ENCODE results near the gene CSRP1.

CSRP1 gene

DNA sequence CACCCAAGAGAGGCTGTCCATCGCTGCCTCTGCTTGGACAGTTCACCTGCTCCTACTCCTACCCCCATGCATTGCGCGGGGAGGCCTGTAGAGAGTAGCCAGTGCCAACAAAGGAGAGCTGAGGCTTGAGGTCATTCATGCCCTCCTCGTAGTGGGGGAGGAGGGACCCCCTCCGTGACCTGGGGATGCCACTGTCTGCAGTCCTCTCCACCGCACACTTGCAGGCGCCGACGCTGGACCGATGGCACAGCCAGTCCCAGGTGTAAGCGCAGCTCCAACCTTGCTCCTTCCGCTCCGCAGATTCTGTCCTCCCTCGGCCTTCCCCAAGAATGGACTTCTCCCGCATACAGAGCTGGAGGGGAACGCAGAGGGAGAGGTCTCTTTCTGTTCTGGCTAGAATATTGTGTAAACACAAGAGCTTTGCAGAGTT, 37.3 kb downstream of the CSRP1 start:
- no peaks in the 10 kb centered on the region for H3K9me3 Mint-ChIP-seq (ENCODE audit: low read depth)
- H3K27ac Mint-ChIP-seq: no peak overlapping the region
- H3K36me3 Mint-ChIP-seq: no peaks in the 10 kb centered on the region
- H3K4me1 Mint-ChIP-seq (ENCODE audit: low read depth): peaks cover 4% of the 10 kb centered on the region
- peak overlapping the region; percentile 63 for H3K4me3 Mint-ChIP-seq
- peaks cover 28% of the 10 kb centered on the region for H3K27me3 Mint-ChIP-seq

DNA sequence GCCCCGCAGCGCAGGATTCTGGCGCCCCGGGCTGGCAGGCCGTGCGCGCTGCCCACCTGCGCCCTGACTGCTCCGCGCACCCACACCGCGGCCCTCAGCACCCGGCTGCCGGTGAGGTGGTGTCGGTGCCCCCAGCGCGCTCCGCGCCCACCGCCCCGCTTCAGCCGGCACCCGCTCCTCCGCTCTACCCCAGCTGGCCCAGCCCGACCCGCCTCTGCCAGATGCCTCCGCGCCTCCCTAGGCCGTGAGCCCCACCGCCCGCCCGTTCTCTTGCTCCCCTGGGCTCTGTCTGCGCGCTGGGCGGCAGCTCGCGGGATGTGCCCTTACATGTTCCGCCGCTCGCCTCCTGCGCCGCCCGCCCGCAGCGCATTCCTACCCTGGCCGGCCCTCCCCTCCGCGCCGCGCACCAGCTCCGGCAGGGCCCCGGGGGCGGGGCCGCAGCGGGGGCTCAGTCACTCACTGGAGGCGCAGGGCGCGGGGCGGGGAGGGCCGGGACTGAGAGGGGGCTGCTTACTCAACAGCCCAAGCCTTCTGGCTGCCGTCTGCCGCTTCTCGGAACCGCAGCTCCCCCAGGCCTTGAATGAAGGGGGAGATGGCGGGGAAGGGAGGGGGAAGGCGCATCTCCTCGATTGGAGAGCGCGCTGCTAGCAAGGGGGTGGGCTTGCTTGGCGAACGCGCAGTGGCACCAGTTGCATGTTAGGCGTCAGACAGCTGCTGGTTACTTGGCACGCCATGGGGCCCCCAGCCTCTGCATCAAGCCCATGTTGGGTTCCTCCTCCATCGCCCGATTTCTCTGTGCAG, 37.9 kb downstream of the CSRP1 start, which contains the start of gene PHLDA3:
PHLDA3 (minus strand) TSS at position 345 of the 801 bp plus-strand sequence. CDS start 402 bp downstream, outside the sequence.
- peaks cover 4% of the 10 kb centered on the region for H3K4me1 Mint-ChIP-seq (ENCODE audit: low read depth)
- no peaks in the 10 kb centered on the region for H3K36me3 Mint-ChIP-seq
- H3K27me3 Mint-ChIP-seq: peaks cover 27% of the 10 kb centered on the region
- no peak within 1 kb of the TSS for H3K27ac Mint-ChIP-seq
- peak within 1 kb of the TSS; percentile 63 for H3K4me3 Mint-ChIP-seq
- H3K9me3 Mint-ChIP-seq (ENCODE audit: low read depth): no peaks in the 10 kb centered on the region

DNA sequence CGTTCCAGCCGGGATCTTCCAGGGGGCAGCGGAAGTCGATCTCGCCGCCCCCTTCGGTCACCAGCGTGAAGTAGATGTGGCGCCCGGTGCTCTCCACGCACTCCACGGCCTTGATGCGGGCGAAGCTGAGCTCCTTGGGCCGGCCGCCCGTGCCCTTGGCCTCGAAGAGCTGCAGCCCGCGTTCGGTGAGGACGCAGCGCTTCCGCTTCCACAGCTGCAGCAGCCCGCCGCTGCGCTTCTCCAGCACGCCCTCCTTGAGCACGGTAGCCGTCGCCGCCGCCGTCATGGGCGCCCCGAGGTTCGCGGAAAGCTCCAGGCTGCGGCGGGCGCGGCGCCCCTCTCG, 38.5 kb downstream of the CSRP1 start:
- Mint-ChIP-seq H3K9me3 (ENCODE audit: low read depth) (no peaks in the 10 kb centered on the region), H3K4me1 (ENCODE audit: low read depth) (peaks cover 4% of the 10 kb centered on the region), H3K27me3 (peaks cover 25% of the 10 kb centered on the region), H3K4me3 (peak overlapping the region; percentile 42), H3K36me3 (no peaks in the 10 kb centered on the region), H3K27ac (no peak overlapping the region)

DNA sequence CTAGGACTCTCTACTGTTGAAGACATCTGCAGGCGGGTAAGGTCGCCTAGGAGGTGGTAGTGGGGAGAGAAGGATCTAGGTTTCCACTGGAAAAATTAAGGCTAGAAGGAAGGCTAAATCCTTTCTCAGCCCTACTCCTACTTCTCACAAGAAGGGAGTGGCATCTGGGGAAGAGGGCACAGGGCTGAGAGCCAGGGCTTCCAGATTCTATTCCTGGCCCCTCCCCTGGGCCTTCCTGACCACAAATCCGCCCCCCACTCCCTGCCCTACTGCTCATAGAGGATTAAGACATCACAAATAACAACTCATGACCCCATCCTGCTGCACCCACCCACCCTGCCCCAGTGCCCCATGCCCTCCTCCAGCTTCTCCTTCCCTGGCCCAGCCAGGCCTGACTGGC, 40.4 kb downstream of the CSRP1 start:
- Mint-ChIP-seq H3K27me3 (peaks cover 16% of the 10 kb centered on the region), H3K36me3 (no peaks in the 10 kb centered on the region), H3K4me1 (ENCODE audit: low read depth) (peaks cover 4% of the 10 kb centered on the region), H3K27ac (no peak overlapping the region), H3K4me3 (no peak overlapping the region), H3K9me3 (ENCODE audit: low read depth) (no peaks in the 10 kb centered on the region)

DNA sequence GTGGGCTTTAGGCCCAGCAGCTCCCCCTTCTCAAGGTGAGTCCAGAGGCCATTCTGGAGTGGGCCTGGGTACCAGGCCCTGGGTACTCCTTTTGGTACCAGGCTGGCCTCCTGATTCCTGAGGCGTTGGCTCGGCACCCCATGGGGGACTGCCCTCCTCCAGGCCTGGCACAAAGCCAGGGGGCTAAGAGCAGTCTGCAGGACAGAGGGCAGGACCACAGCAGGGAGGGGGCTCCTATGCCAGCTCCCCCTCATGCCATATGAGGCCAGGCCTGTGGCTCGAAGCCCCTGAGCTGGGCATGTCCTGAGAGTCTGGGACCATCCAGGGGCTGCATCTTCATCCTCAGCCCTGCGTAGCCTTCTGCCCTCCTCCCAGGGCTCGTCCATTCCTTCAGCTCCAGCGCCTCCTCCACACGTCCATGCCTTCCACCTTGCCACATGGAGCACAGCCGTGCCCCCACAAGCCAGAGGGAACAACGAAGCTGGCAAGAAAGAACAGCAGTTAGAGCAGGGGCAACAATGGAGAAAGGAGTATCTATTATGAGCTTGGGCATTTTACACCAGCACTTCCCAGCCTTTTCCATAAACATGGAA, 41.1 kb downstream of the CSRP1 start:
- Mint-ChIP-seq H3K4me1 (ENCODE audit: low read depth) (peaks cover 4% of the 10 kb centered on the region), H3K4me3 (no peak overlapping the region), H3K27ac (no peak overlapping the region), H3K9me3 (ENCODE audit: low read depth) (no peaks in the 10 kb centered on the region), H3K27me3 (peaks cover 12% of the 10 kb centered on the region), H3K36me3 (no peaks in the 10 kb centered on the region)

GRCh38 chr1:201463071-201463552, 43.8 kb downstream of the CSRP1 start:
- H3K4me1 Mint-ChIP-seq (ENCODE audit: low read depth): no peaks in the 10 kb centered on the region
- H3K9me3 Mint-ChIP-seq (ENCODE audit: low read depth): no peaks in the 10 kb centered on the region
- H3K27me3 Mint-ChIP-seq: peaks cover 3% of the 10 kb centered on the region
- H3K4me3 Mint-ChIP-seq: no peak overlapping the region
- H3K27ac Mint-ChIP-seq: no peak overlapping the region
- H3K36me3 Mint-ChIP-seq: no peaks in the 10 kb centered on the region

DNA sequence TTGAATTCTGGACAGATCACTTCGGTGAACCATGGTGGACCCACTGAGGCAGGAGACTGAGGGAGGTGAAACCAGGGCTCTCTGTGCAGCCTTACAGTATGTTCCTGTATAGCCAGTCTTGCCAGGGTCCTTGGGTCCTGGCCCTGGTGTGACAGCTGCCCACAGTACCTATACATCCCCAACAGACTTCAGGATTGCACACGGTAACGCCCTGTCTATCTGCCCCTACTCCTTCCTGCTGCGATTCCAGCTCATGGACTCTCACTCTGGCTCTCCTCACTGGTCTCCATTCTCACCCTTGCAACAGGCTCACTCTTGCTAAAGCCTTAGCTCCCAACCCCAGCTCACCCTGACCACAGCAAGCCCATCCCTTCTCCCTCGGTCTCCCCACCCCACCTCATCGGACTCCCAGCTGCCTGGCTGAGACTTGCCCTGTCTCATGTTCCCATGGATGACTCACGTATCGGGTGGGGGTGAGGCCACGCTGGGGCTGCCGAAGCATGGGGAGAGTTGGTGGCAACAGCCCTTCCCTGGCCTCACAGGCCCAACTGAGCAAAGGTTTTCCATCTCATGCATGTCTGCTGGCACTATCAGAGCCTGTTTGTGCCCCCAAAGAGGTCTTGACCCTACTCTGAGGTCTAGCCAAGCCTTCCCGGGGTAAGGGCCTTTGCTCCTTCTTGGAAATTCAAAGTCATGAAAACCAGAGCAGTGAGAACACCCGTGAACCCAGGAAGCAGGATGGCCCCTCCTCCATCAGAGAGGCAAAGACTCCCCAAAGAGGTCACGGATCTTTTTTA, 45.1 kb downstream of the CSRP1 start:
- Mint-ChIP-seq H3K4me1 (ENCODE audit: low read depth) (no peaks in the 10 kb centered on the region), H3K27me3 (no peaks in the 10 kb centered on the region), H3K4me3 (no peak overlapping the region), H3K27ac (no peak overlapping the region), H3K9me3 (ENCODE audit: low read depth) (no peaks in the 10 kb centered on the region), H3K36me3 (no peaks in the 10 kb centered on the region)

GRCh38 chr1:201460814-201461644, 45.9 kb downstream of the CSRP1 start:
- H3K4me1 Mint-ChIP-seq (ENCODE audit: low read depth): no peaks in the 10 kb centered on the region
- no peaks in the 10 kb centered on the region for H3K9me3 Mint-ChIP-seq (ENCODE audit: low read depth)
- H3K27me3 Mint-ChIP-seq: no peaks in the 10 kb centered on the region
- H3K36me3 Mint-ChIP-seq: no peaks in the 10 kb centered on the region
- no peak overlapping the region for H3K27ac Mint-ChIP-seq
- no peak overlapping the region for H3K4me3 Mint-ChIP-seq

- no peaks in the 10 kb centered on the region for H3K9me3 Mint-ChIP-seq (ENCODE audit: low read depth)
- H3K4me1 Mint-ChIP-seq (ENCODE audit: low read depth): no peaks in the 10 kb centered on the region
- no peaks in the 10 kb centered on the region for H3K36me3 Mint-ChIP-seq
- no peak overlapping the region for H3K4me3 Mint-ChIP-seq
- H3K27ac Mint-ChIP-seq: no peak overlapping the region
- H3K27me3 Mint-ChIP-seq: no peaks in the 10 kb centered on the region
These were observed 47.1 kb downstream of the CSRP1 start for GRCh38 chr1:201459775-201460174.

DNA sequence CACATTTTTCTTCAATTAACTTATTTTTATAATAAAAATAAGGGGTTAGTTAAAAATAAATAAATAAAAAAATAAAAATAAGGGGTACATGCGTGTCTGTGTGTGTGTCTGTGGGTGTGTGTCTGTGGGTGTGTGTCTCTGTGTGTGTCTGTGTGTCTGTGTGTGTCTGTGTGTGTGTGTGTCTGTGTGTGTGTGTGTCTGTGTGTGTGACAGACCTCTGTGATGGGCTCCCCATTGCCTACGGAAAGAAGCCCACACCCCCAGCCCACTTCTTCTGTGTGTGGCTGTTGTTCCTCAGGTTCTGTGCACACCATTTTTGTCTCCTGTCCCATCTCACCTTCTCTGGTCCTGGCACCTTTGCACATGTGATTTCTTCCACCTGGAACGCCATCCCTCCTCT, 47.9 kb downstream of the CSRP1 start:
- H3K4me1 Mint-ChIP-seq (ENCODE audit: low read depth): peaks cover 2% of the 10 kb centered on the region
- no peak overlapping the region for H3K4me3 Mint-ChIP-seq
- no peak overlapping the region for H3K27ac Mint-ChIP-seq
- peaks cover 2% of the 10 kb centered on the region for H3K27me3 Mint-ChIP-seq
- no peaks in the 10 kb centered on the region for H3K9me3 Mint-ChIP-seq (ENCODE audit: low read depth)
- no peaks in the 10 kb centered on the region for H3K36me3 Mint-ChIP-seq

DNA sequence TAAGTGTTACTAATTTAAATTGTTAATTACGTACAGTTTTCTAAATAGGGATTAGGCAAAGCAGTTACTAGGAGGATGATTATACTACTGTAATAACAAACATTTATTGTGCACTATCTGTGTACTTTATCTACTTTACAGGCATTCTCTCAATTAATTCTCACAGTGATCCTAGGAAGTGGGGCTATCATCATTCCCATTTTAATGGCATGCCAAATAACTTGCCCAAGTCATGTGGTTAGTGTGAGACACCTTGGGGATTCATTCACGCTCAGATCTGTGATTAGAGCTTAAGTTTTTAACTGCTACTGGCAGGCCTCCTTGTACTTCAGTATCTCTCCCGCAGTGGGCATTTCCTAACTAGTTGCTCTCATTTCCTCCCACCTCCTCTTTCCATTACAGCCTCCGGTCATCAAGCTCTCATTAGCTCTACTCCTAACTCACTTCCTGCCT, 49.4 kb downstream of the CSRP1 start:
- Mint-ChIP-seq H3K27me3 (peaks cover 2% of the 10 kb centered on the region), H3K27ac (no peak overlapping the region), H3K4me3 (no peak overlapping the region), H3K9me3 (ENCODE audit: low read depth) (no peaks in the 10 kb centered on the region), H3K36me3 (no peaks in the 10 kb centered on the region), H3K4me1 (ENCODE audit: low read depth) (peaks cover 4% of the 10 kb centered on the region)

DNA sequence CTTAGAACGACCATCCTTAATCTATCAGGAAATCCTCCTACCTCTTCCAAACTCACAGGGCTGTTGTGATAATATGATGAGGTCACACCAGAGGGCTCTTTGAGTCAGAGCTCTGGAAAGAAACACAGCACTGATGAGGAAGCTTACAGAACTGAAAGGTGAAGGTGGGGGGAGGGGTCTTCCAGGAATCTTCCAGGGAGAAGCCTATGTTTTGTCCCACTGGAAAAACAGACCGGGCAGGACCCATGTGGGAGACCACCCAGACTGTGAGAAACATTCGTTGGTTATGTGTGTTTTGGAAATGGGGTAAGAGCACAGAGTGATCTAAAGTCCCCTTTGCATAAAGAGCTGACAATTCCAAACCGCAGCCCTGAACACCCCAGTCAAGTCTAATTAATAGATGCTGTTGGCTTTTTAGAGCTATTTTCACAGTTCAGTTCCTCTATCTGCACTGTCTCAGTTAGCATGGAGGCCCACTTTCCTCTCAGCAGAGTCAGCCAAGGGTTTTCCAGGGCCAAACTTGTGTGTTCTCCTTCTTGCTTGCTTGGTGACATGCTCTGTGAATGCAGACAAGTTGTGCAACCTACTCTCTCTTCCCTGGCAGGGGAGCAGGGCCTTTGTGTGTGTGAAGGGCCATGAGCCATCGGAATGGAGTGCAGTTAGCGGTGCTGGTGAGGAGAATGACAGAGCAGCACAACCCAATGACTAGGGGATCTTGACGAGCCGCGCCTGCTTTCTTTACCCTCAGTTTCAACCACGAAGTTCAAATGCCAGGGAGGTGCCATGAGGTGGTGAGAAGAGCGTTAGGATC, 50.2 kb downstream of the CSRP1 start:
- H3K27ac Mint-ChIP-seq: no peak overlapping the region
- no peaks in the 10 kb centered on the region for H3K9me3 Mint-ChIP-seq (ENCODE audit: low read depth)
- no peaks in the 10 kb centered on the region for H3K36me3 Mint-ChIP-seq
- no peak overlapping the region for H3K4me3 Mint-ChIP-seq
- H3K27me3 Mint-ChIP-seq: peaks cover 2% of the 10 kb centered on the region
- peaks cover 4% of the 10 kb centered on the region for H3K4me1 Mint-ChIP-seq (ENCODE audit: low read depth)

- Mint-ChIP-seq H3K4me1 (ENCODE audit: low read depth) (peaks cover 4% of the 10 kb centered on the region), H3K27me3 (peaks cover 2% of the 10 kb centered on the region), H3K9me3 (ENCODE audit: low read depth) (no peaks in the 10 kb centered on the region), H3K27ac (no peak overlapping the region), H3K4me3 (no peak overlapping the region), H3K36me3 (no peaks in the 10 kb centered on the region)
These were observed 51.8 kb downstream of the CSRP1 start for GRCh38 chr1:201455098-201455497.

- Mint-ChIP-seq H3K27me3 (peaks cover 4% of the 10 kb centered on the region), H3K27ac (no peak overlapping the region), H3K4me1 (ENCODE audit: low read depth) (peaks cover 4% of the 10 kb centered on the region)
These were observed 52.3 kb downstream of the CSRP1 start for GRCh38 chr1:201454608-201455007.

More at GRCh38 chr1:201454608-201455007, 52.3 kb downstream of the CSRP1 start:
- Mint-ChIP-seq H3K4me3 (no peak overlapping the region), H3K9me3 (ENCODE audit: low read depth) (no peaks in the 10 kb centered on the region), H3K36me3 (no peaks in the 10 kb centered on the region)
